ENCODE data around the gene INSM1. TPM values are rescaled to one million over a fixed set of nuclear protein-coding genes. Genes with fewer than 3 reads are reported as not detected.

The INSM1 gene
- total RNA-seq, 2 donors from 2014 or later = not detected

GRCh38 chr20:20391766-20392165 is 23.9 kb downstream of the INSM1 start:
- Mint-ChIP-seq H3K4me1 (ENCODE audit: low read depth in 2 of 2) (no peaks in the 10 kb centered on the region), H3K27ac (no peak overlapping the region), H3K9me3 (no peaks in the 10 kb centered on the region), H3K4me3 (no peak overlapping the region), H3K27me3 (no peaks in the 10 kb centered on the region), H3K36me3 (no peaks in the 10 kb centered on the region)
- DNase-seq (ENCODE audit: low spot score) = no peak
- peak in 1 of 2 donors; percentile 25 for ATAC-seq

- DNase-seq (ENCODE audit: low spot score) (no peak), ATAC-seq (no peak)
- no peaks in the 10 kb centered on the region for H3K4me1 Mint-ChIP-seq (ENCODE audit: low read depth in 2 of 2)
- no peaks in the 10 kb centered on the region for H3K9me3 Mint-ChIP-seq
- H3K27ac Mint-ChIP-seq = no peak overlapping the region
- H3K27me3 Mint-ChIP-seq = no peaks in the 10 kb centered on the region
- H3K4me3 Mint-ChIP-seq = no peak overlapping the region
- no peaks in the 10 kb centered on the region for H3K36me3 Mint-ChIP-seq
Measured at GRCh38 chr20:20393207-20394120, 25.6 kb downstream of the INSM1 start.

- ATAC-seq (peak in 1 of 2 donors; percentile 5), DNase-seq (ENCODE audit: low spot score) (no peak)
- Mint-ChIP-seq H3K36me3 (no peaks in the 10 kb centered on the region), H3K27ac (no peak overlapping the region), H3K27me3 (no peaks in the 10 kb centered on the region), H3K9me3 (no peaks in the 10 kb centered on the region), H3K4me3 (no peak overlapping the region), H3K4me1 (ENCODE audit: low read depth in 2 of 2) (no peaks in the 10 kb centered on the region)
Measured at GRCh38 chr20:20395087-20395486, 27.2 kb downstream of the INSM1 start.

- DNase-seq (ENCODE audit: low spot score) (no peak), ATAC-seq (peak in 1 of 2 donors; percentile 37)
- Mint-ChIP-seq H3K27ac (no peak overlapping the region), H3K9me3 (no peaks in the 10 kb centered on the region), H3K4me3 (no peak overlapping the region), H3K4me1 (ENCODE audit: low read depth in 2 of 2) (no peaks in the 10 kb centered on the region), H3K36me3 (no peaks in the 10 kb centered on the region), H3K27me3 (no peaks in the 10 kb centered on the region)
Measured at GRCh38 chr20:20395903-20396568, 28.1 kb downstream of the INSM1 start.

GRCh38 chr20:20396794-20397193 is 28.9 kb downstream of the INSM1 start:
- ATAC-seq (no peak), DNase-seq (ENCODE audit: low spot score) (no peak)
- H3K27me3 Mint-ChIP-seq = no peaks in the 10 kb centered on the region
- no peaks in the 10 kb centered on the region for H3K36me3 Mint-ChIP-seq
- H3K4me3 Mint-ChIP-seq = no peak overlapping the region
- H3K9me3 Mint-ChIP-seq = no peaks in the 10 kb centered on the region
- H3K4me1 Mint-ChIP-seq (ENCODE audit: low read depth in 2 of 2) = no peaks in the 10 kb centered on the region
- H3K27ac Mint-ChIP-seq = no peak overlapping the region

- no peak for ATAC-seq
- Mint-ChIP-seq H3K36me3 (no peaks in the 10 kb centered on the region), H3K4me3 (no peak overlapping the region), H3K9me3 (no peaks in the 10 kb centered on the region), H3K27ac (no peak overlapping the region), H3K4me1 (ENCODE audit: low read depth in 2 of 2) (no peaks in the 10 kb centered on the region), H3K27me3 (no peaks in the 10 kb centered on the region)
- no peak for DNase-seq (ENCODE audit: low spot score)
Measured at GRCh38 chr20:20398123-20398522, 30.2 kb downstream of the INSM1 start.

- ATAC-seq = no peak
- H3K4me3 Mint-ChIP-seq = no peak overlapping the region
- no peaks in the 10 kb centered on the region for H3K27me3 Mint-ChIP-seq
- H3K4me1 Mint-ChIP-seq (ENCODE audit: low read depth in 2 of 2) = no peaks in the 10 kb centered on the region
- H3K36me3 Mint-ChIP-seq = no peaks in the 10 kb centered on the region
- H3K27ac Mint-ChIP-seq = no peak overlapping the region
- no peaks in the 10 kb centered on the region for H3K9me3 Mint-ChIP-seq
- no peak for DNase-seq (ENCODE audit: low spot score)
Measured at GRCh38 chr20:20399531-20400500, 31.9 kb downstream of the INSM1 start.

- no peak for DNase-seq (ENCODE audit: low spot score)
- Mint-ChIP-seq H3K4me3 (no peak overlapping the region), H3K27me3 (no peaks in the 10 kb centered on the region), H3K4me1 (ENCODE audit: low read depth in 2 of 2) (no peaks in the 10 kb centered on the region), H3K9me3 (no peaks in the 10 kb centered on the region), H3K36me3 (no peaks in the 10 kb centered on the region), H3K27ac (no peak overlapping the region)
- ATAC-seq = no peak
Measured at GRCh38 chr20:20401991-20402390, 34.1 kb downstream of the INSM1 start.

GRCh38 chr20:20404633-20405032 is 36.7 kb downstream of the INSM1 start:
- H3K27ac Mint-ChIP-seq = no peak overlapping the region
- no peak for DNase-seq (ENCODE audit: low spot score)
- H3K9me3 Mint-ChIP-seq = no peaks in the 10 kb centered on the region
- ATAC-seq = peak in 1 of 2 donors; percentile 17
- no peaks in the 10 kb centered on the region for H3K4me1 Mint-ChIP-seq (ENCODE audit: low read depth in 2 of 2)
- H3K4me3 Mint-ChIP-seq = no peak overlapping the region
- no peaks in the 10 kb centered on the region for H3K36me3 Mint-ChIP-seq
- H3K27me3 Mint-ChIP-seq = no peaks in the 10 kb centered on the region

GRCh38 chr20:20405623-20406022 is 37.7 kb downstream of the INSM1 start:
- no peak overlapping the region for H3K4me3 Mint-ChIP-seq
- H3K4me1 Mint-ChIP-seq (ENCODE audit: low read depth in 2 of 2) = no peaks in the 10 kb centered on the region
- no peaks in the 10 kb centered on the region for H3K9me3 Mint-ChIP-seq
- ATAC-seq = no peak
- H3K36me3 Mint-ChIP-seq = no peaks in the 10 kb centered on the region
- H3K27me3 Mint-ChIP-seq = no peaks in the 10 kb centered on the region
- DNase-seq (ENCODE audit: low spot score) = no peak
- H3K27ac Mint-ChIP-seq = no peak overlapping the region

- no peaks in the 10 kb centered on the region for H3K36me3 Mint-ChIP-seq
- no peak for ATAC-seq
- no peaks in the 10 kb centered on the region for H3K4me1 Mint-ChIP-seq (ENCODE audit: low read depth in 2 of 2)
- H3K9me3 Mint-ChIP-seq = no peaks in the 10 kb centered on the region
- no peak overlapping the region for H3K27ac Mint-ChIP-seq
- no peak overlapping the region for H3K4me3 Mint-ChIP-seq
- no peak for DNase-seq (ENCODE audit: low spot score)
- no peaks in the 10 kb centered on the region for H3K27me3 Mint-ChIP-seq
Measured at GRCh38 chr20:20406306-20406705, 38.4 kb downstream of the INSM1 start.

GRCh38 chr20:20407891-20408805 is 40.2 kb downstream of the INSM1 start:
- Mint-ChIP-seq H3K4me3 (no peak overlapping the region), H3K4me1 (ENCODE audit: low read depth in 2 of 2) (no peaks in the 10 kb centered on the region), H3K9me3 (no peaks in the 10 kb centered on the region), H3K27me3 (no peaks in the 10 kb centered on the region), H3K27ac (no peak overlapping the region), H3K36me3 (no peaks in the 10 kb centered on the region)
- ATAC-seq = no peak
- DNase-seq (ENCODE audit: low spot score) = no peak

- Mint-ChIP-seq H3K4me3 (no peak overlapping the region), H3K4me1 (ENCODE audit: low read depth in 2 of 2) (no peaks in the 10 kb centered on the region), H3K27me3 (no peaks in the 10 kb centered on the region), H3K27ac (no peak overlapping the region), H3K9me3 (no peaks in the 10 kb centered on the region), H3K36me3 (no peaks in the 10 kb centered on the region)
- no peak for ATAC-seq
- DNase-seq (ENCODE audit: low spot score) = no peak
Measured at GRCh38 chr20:20409331-20409730, 41.4 kb downstream of the INSM1 start.
